GM13977 (cell line): ENCODE measurements around the gene ATG16L2.
"Not testable (repeated sequence)": the region's sequence is repeated elsewhere in the genome, so short reads cannot be mapped to it uniquely, and the experiment has no call there.

ENCODE experiments used
- DNase-seq: peaks from one replicate; pipeline ENCODE4 v3.0.0; 2012; ENCODE audit warnings: low spot score
- CTCF ChIP-seq: IDR thresholded peaks from 2 replicates; pipeline ENCODE4 v1.5.1; 2012; ENCODE audit warnings: mild to moderate bottlenecking, control low read depth; ENCODE audit not compliant: insufficient read depth; ENCODE audit errors: extremely low read depth, missing control alignments
- in situ Hi-C: fragments of 300-500 bp; cut with MboI; formaldehyde crosslinking; loops from one replicate; pipeline ENCODE4 v1.12.0; 2022; ENCODE audit warnings: low sequenced_read_pairs, low pct_unique_long_range_greater_than_20kb, mixed read lengths, inconsistent platforms; ENCODE audit not compliant: unreplicated experiment

The ATG16L2 gene

GRCh38 chr11:72824811-72825505, 10.7 kb downstream of the ATG16L2 start:
- TF ChIP-seq CTCF, result no peak
- DNase-seq, result no peak
- in situ Hi-C loops, result no loop called here

- no peak for DNase-seq
- in situ Hi-C loops, result no loop called here
- no peak for TF ChIP-seq CTCF
Observed at GRCh38 chr11:72825661-72826060, 11.4 kb downstream of the ATG16L2 start.

GRCh38 chr11:72826191-72826941, 12.2 kb downstream of the ATG16L2 start:
- no peak for TF ChIP-seq CTCF
- no peak for DNase-seq
- in situ Hi-C loops, result no loop called here

GRCh38 chr11:72826942-72827480, 12.8 kb downstream of the ATG16L2 start:
- in situ Hi-C loops, result no loop called here
- no peak for TF ChIP-seq CTCF
- no peak for DNase-seq

- DNase-seq, in situ Hi-C loops: not testable (repeated sequence)
Observed at GRCh38 chr11:72827656-72828055, 13.4 kb downstream of the ATG16L2 start.

- no peak for TF ChIP-seq CTCF
- no peak for DNase-seq
- in situ Hi-C loops, result no loop called here
Observed at GRCh38 chr11:72828081-72828567, 13.9 kb downstream of the ATG16L2 start.

GRCh38 chr11:72828692-72829101, 14.5 kb downstream of the ATG16L2 start:
- DNase-seq, result no peak
- TF ChIP-seq CTCF, result no peak
- in situ Hi-C loops, result no loop called here
